Left cardiac atrium (tissue), 4 donors: ENCODE results near the gene GDF7. TPM values are rescaled to one million over a fixed set of nuclear protein-coding genes. Genes with fewer than 3 reads are reported as not detected.

ENCODE experiments used
- ATAC-seq, 2 donors: fragments of 200-7000 bp; cut with Tn5 transposase; one replicate each; pipeline ENCODE4 v1.9.1; 2020; ENCODE audit warnings: mild to moderate bottlenecking in 2 of 2, moderate library complexity in 2 of 2
- DNase-seq: peaks from one replicate; pipeline ENCODE4 v3.0.0-alpha.2; 2020
- intact Hi-C, 2 donors: fragments of 100-400 bp; cut with DNase I; formaldehyde crosslinking; loops; one replicate each; pipeline versions ENCODE4 v1.14.1 to v1.15.1; 2022 to 2023
- total RNA-seq, 2 donors: library from RNA; stranded (reverse); fragmentation: NEBNext Ultra II Directional; extraction: Animal tissue kit (Norgen Biotek cat#: 25700); gene quantifications; one replicate each; pipeline ENCODE4 v1.2.1, GENCODE V29; 2021
- donor health status: DM: no; HTN: yes; CAD: no.
- donor health status: DM: no; HTN: yes; CAD: no; lungs with severe emphysema.
- donor health status: DM: yes; HTN: yes; CAD: no.
- donor health status: Dilated cardiomyopathy.

Gene GDF7
- total RNA-seq, 2 donors from 2014 or later, result 0.32 to 4.8 TPM

DNA sequence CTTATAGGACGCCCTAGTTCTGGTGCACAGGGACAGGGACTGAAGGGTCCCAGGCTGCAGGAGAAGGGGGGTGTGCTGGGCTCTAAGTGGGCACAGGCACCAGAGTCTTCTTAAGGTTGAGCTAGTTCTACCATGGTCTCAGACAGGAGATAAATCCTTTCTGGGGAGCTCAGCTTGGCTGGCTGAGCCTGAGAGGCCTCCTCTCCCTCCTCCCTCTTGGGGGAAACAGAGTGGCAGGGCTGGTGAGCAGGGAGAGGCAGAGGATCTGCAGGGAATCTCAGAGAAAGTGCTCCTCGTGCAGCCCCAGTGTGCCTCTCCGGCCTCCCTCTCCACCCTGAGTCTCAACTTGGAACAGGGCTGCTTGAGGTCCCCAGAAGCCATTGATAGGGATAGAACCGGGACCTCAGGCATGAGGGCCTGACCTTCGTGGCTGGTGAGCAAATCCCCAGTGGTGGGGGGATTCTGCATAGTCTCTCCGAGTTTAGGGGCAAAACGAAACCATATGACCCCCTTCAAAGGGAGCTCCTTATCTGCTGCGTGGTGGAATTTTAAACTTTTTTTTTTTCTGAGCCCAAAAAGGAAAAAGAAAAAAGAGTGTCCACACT, 2.0 kb downstream of the GDF7 start:
- ATAC-seq, result no peak
- no peak for DNase-seq
- intact Hi-C loops, result no loop called here

GRCh38 chr2:20669562-20670314, 2.8 kb downstream of the GDF7 start:
- ATAC-seq (no peak), DNase-seq (no peak)
- intact Hi-C loops, result no loop called here

GRCh38 chr2:20670315-20671035, 3.5 kb downstream of the GDF7 start:
- ATAC-seq (no peak), DNase-seq (no peak)
- intact Hi-C loops, result no loop called here

- intact Hi-C loops, result no loop called here
- DNase-seq (no peak), ATAC-seq (no peak)
Observed at GRCh38 chr2:20671036-20671735, 4.2 kb downstream of the GDF7 start.

GRCh38 chr2:20671736-20672080, 4.8 kb downstream of the GDF7 start:
- DNase-seq (no peak), ATAC-seq (no peak)
- intact Hi-C loops, result no loop called here

DNA sequence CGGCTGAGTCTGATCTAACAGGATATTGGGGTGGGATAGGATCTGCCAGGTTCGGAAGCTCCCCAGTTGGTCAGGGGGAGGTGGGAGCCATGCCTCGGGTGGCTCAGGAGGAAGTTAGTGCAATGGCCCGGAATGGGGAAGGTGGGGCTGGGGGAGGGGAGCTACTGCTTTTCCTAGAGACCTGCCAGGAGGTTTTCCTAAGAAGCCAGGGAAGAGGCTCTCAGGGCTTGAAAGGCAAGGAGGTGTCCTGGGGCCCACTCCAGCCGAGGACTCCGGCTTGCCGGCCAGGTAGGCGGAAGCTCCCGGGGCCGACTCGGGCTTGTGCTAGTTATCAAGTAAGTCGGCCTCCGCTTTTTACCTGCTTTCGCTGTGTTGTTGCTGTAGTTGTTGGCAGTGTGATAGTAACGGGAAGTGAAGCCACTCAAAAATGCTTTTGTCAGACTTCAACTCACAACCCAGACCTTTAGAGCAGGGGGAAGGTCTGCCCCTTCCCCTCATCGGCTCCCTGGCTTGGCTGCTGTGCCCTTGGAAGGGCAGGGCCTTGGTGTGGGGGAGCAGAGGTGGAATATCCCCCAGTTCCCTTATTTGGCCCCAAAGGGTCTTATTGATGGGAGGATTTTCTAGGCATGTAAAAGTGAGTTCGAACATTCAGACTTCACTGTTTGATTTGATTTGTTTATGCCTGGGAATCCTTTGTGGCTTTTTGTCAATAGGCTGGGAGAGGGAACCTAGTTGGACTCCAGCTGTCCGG, 5.4 kb downstream of the GDF7 start:
- DNase-seq (no peak), ATAC-seq (no peak)
- intact Hi-C loops, result no loop called here

DNA sequence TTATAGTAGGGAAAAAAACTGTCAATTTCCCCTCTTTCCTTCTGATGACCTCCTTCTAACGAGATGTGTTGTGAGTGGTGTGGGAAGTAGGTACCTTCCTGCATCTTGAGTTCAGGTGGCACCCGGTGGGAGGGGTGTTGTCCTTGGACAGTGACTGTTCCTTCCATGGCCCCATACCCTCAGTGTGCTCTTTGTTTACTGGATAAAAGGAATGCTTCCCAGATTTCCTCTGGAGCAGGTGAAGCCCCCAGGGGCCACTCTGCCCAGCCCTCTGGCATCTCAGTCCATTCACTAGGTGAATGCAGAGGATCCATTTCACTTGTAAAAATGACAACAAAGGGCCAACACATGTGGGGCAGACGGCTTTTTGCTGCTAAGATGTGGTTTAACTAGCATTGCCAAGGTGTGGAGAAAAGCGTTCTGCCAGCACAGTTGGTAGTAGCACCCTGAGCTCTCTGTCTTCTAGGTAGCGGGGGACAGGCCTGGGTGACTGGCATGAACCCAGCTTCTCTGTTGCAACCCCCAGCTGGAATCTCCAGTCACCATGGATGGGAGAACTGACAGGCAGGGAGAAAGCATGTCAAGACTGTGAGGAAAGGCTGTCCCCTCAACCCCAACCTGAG, 6.9 kb downstream of the GDF7 start:
- intact Hi-C loops, result no loop called here
- ATAC-seq, result no peak

GRCh38 chr2:20674309-20674965, 7.5 kb downstream of the GDF7 start:
- intact Hi-C loops, result no loop called here
- no peak for ATAC-seq
- DNase-seq, result no peak

More for the DNA sequence above, 6.9 kb downstream of the GDF7 start:
- no peak for DNase-seq

DNA sequence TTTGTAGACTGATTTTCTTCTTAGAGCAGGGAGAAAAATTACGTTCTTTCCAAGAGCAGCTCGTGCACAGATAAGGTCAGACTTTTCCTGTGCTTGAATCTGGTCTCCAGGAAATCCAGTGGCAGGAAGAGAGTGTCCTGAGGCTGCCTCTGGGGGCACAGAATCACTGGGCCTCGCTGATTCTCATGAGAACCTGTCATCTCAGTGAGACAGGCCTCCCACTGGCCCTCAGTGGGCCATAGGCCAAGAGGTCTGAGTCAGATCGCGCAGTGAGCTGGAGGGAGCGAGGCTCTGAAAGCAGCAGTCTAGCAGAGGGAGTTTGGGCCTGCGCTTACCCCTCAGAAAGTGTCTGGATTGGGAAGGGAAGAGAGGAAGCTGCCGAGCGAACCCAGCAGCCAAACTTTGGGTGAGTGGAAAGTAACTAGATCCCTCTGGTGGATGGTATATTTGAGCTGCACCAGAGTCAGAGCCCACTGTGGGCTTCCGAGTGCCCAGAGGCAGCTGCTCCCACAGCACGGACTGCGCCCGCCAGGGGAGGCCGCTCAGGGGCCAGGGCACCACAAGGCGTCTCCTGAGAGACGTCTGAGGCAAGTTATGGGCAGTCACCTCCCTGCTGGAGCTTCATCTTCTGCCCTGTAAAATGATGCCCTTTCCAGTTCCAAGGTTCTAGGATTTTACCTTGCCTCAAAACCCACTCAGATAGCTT, 8.2 kb downstream of the GDF7 start:
- peak; percentile 83 for DNase-seq
- intact Hi-C loops, result no loop called here
- ATAC-seq, result peak; percentile 77 to 95

DNA sequence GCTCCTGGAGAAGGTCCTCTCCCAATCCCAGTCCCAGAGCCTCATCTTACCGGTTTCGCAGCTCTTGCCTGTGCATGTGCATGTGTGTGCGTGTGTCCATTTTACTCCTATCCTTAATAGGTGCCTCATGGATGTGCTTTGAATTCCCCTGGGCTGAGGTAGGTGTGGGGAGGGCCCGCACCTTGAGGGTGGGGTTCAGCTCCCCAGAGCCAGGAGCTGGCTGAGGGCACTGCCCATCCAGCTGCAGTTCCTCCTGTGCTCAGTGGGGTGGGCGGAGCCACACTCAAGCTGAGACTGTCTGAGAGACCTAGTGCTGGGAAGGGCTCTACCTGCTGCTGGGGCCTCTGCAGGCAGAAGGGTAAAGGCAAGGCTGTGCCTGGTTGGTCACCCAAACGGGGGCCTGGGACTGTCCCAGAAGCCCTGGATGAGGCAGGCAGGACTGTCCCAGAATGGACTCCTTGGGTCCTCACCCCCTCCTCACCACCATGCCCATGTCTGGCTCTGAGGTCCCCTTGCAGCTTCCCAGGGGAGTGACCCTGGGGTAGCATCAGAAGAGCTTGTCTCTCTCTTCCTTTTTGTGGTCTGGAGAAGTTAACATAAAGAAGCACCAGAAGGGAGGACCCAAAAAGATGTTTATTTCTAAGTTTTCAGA, 8.9 kb downstream of the GDF7 start:
- intact Hi-C loops, result no loop called here
- ATAC-seq (peak; percentile 45 to 73), DNase-seq (no peak)

- DNase-seq (no peak), ATAC-seq (no peak)
- intact Hi-C loops, result no loop called here
Observed at GRCh38 chr2:20676353-20677215, 9.6 kb downstream of the GDF7 start.

DNA sequence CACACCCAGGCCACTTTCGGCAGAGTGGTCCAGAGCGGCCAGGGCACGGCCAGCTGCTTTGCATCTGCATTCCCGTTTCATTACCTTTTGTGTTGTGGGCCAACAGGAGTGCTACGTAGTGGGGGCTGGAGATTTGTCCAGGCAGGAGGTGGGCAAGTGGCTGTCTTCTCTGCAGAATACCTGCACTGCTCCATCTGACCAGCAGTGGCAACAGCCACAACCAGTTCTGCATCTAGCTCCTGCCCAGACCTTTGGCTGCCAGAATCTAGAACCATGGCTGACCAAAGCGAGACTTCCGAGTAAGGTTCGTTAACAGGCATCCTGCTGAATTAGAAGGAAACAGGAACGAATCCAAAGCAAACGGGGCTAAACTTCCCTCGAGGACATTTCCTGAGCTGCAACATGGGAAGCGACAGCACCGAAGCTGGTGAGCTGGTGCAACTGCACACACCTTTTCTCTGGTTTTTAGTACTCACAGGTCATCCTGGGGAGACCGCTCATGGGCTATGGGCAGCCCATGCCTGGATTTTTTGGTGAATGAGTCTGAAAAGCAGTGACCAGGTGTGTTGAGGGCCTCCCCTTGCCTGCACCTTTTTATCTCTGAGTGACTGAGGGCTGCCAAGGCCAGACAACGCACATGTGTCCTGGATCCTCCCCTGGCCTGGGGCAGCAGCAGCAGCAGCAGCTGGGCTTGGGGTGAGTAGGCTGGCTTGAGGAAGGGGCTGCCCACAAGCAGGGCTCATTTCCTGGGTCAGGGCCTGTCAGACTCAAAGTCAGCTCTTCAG, 10.5 kb downstream of the GDF7 start:
- ATAC-seq (no peak), DNase-seq (no peak)
- intact Hi-C loops, result no loop called here

DNA sequence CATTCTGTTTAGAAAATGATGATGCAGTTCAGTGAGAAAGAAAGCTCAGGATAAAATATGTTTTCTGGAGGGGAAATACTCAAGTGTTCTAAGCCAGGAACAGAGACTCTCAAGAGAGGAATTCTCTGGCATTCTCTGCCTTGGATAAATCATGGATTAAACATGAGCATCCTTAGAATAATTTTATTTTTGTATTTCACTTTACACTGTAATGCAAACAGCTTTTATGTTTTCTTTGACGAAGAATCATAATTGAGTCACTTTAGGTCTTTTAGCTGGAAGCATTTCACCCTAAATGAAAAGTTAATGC, 11.1 kb downstream of the GDF7 start:
- no peak for ATAC-seq
- no peak for DNase-seq
- intact Hi-C loops, result no loop called here

DNA sequence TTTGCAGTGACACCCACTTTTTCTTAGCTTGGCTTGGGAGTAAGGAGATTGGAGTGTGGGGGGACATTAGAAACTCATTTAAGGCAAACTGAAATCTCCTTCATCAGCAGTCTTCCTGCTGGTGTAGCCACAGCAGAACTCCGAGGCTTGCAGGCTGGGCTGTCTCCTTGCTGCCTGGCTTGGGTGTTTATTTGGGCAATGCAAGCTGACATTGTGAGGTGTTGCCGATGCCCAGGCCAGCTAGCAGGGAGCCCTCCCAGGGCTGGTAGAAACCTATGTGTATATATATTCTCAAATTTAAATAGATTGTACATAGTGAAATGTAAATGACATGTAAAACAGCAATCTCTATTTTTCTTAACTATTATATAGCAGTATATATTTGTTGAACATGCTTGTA, 11.8 kb downstream of the GDF7 start:
- intact Hi-C loops, result no loop called here
- no peak for ATAC-seq
- no peak for DNase-seq

GRCh38 chr2:20680744-20681375, 13.9 kb downstream of the GDF7 start:
- ATAC-seq, result no peak
- intact Hi-C loops, result no loop called here
- DNase-seq, result no peak
